Endodermal cell (in vitro differentiated cells): ENCODE results near the gene TAP1. TPM values are rescaled to one million over a fixed set of nuclear protein-coding genes. Genes with fewer than 3 reads are reported as not detected.
"Not testable (repeated sequence)": the region's sequence is repeated elsewhere in the genome, so short reads cannot be mapped to it uniquely, and the experiment has no call there.

Source experiments
- DNase-seq: peaks from one replicate; pipeline ENCODE4 v3.0.0-alpha.2; 2017
- H3K27ac ChIP-seq: 2 replicates; pipeline ENCODE4 v1.5.1; 2013; ENCODE audit warnings: mild to moderate bottlenecking, low read depth, low read length, moderate library complexity
- H3K27me3 ChIP-seq: 2 replicates; pipeline ENCODE4 v1.6.1; 2013; ENCODE audit warnings: mild to moderate bottlenecking, low read length, moderate library complexity; ENCODE audit not compliant: insufficient read depth, control insufficient read depth, poor library complexity, severe bottlenecking
- H3K36me3 ChIP-seq: 2 replicates; pipeline ENCODE4 v1.7.0; 2013; ENCODE audit warnings: mild to moderate bottlenecking, low read length, moderate library complexity; ENCODE audit not compliant: control insufficient read depth, insufficient read depth
- H3K4me1 ChIP-seq: one replicate; pipeline ENCODE4 v1.7.0; 2013; ENCODE audit warnings: low read length; ENCODE audit not compliant: control insufficient read depth, insufficient read depth
- H3K4me3 ChIP-seq: 2 replicates; pipeline ENCODE4 v1.5.1; 2013; ENCODE audit warnings: mild to moderate bottlenecking, low read length, moderate library complexity
- H3K9ac ChIP-seq: 2 replicates; pipeline ENCODE4 v1.6.1; 2013; ENCODE audit warnings: mild to moderate bottlenecking, low read length, moderate library complexity; ENCODE audit not compliant: poor library complexity, severe bottlenecking; ENCODE audit errors: extremely low read depth
- H3K9me3 ChIP-seq: 2 replicates; pipeline ENCODE4 v1.6.1; 2013; ENCODE audit warnings: mild to moderate bottlenecking, low read length, moderate library complexity; ENCODE audit not compliant: control insufficient read depth
- H3K27ac Mint-ChIP-seq: 2 replicates; pipeline ENCODE4 v1.8.0; 2020; ENCODE audit warnings: mixed read lengths
- H3K27me3 Mint-ChIP-seq: 2 replicates; pipeline ENCODE4 v1.8.0; 2021; ENCODE audit warnings: mild to moderate bottlenecking, mixed read lengths; ENCODE audit not compliant: insufficient read depth
- H3K36me3 Mint-ChIP-seq: 2 replicates; pipeline ENCODE4 v1.8.0; 2020; ENCODE audit warnings: low read depth, mixed read lengths
- H3K4me1 Mint-ChIP-seq: 2 replicates; pipeline ENCODE4 v1.8.0; 2020; ENCODE audit warnings: mixed read lengths
- H3K4me3 Mint-ChIP-seq: 2 replicates; pipeline ENCODE4 v1.8.0; 2020; ENCODE audit warnings: mild to moderate bottlenecking, moderate library complexity, mixed read lengths
- H3K9me3 Mint-ChIP-seq: 2 replicates; pipeline ENCODE4 v1.8.0; 2020; ENCODE audit warnings: mild to moderate bottlenecking, mixed read lengths
- WGBS, 2 experiments: methylation state at CpG; one replicate each; pipeline versions ENCODE4 v1.1.5 to v1.1.7; 2013; ENCODE audit warnings: missing lambda C conversion rate in 2 of 2, mixed read lengths in 1 of 2; ENCODE audit not compliant: insufficient coverage in 1 of 2, insufficient read length in 1 of 2; 5-methylcytosine and 5-hydroxymethylcytosine counted together
- total RNA-seq, 2 donors: library from RNA; stranded (reverse); fragmentation: NEBNext Ultra II Directional in 1 of 2; extraction: Animal tissue kit (Norgen Biotek cat#: 25700) in 1 of 2; gene quantifications; 2 replicates in 1 of 2; 3 replicates in 1 of 2; pipeline ENCODE4 v1.2.1, GENCODE V29; 2021
- TF ChIP-seq, protein P1 (sequence below): fragments of 200-600 bp; sonication (generic); conservative IDR thresholded peaks from 2 replicates; pipeline ENCODE4 v1.5.0; 2021; ENCODE audit warnings: antibody characterized with exemption, mild to moderate bottlenecking

The TAP1 gene
- total RNA-seq, 2 donors from 2014 or later: 2.0 to 2.6 TPM

DNA sequence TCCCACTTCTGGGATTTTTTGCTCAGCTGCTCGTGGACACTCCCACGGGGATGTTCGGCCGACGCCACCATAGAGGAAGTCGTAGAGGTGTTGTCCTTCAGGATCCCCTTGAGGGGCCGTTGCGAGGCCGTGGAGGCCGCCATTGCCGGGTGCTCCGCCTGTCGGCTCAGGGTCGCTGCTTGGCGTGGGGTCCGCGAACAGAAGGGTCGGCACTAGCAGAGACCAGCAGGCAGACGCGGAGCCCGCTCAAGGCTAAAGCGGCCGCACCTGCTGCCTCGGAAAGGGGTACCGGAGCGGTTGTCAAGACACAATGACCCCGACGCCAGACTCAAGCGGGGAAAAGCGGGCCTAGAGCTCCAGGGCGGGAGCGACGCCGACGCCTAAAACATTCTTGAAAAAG is 26.2 kb upstream of the TAP1 start:
- DNase-seq: no peak
- Histone ChIP-seq H3K9ac (no peak overlapping the region), H3K36me3 (no peaks in the 10 kb centered on the region), H3K27me3 (peaks cover 19% of the 10 kb centered on the region), H3K9me3 (no peaks in the 10 kb centered on the region), H3K4me1 (no peaks in the 10 kb centered on the region), H3K27ac (no peak overlapping the region), H3K4me3 (no peak overlapping the region)
- Mint-ChIP-seq H3K27me3 (peaks cover 26% of the 10 kb centered on the region), H3K9me3 (no peaks in the 10 kb centered on the region), H3K36me3 (no peaks in the 10 kb centered on the region), H3K4me3 (no peak overlapping the region), H3K4me1 (no peaks in the 10 kb centered on the region), H3K27ac (no peak overlapping the region)
- TF ChIP-seq, protein P1, sequence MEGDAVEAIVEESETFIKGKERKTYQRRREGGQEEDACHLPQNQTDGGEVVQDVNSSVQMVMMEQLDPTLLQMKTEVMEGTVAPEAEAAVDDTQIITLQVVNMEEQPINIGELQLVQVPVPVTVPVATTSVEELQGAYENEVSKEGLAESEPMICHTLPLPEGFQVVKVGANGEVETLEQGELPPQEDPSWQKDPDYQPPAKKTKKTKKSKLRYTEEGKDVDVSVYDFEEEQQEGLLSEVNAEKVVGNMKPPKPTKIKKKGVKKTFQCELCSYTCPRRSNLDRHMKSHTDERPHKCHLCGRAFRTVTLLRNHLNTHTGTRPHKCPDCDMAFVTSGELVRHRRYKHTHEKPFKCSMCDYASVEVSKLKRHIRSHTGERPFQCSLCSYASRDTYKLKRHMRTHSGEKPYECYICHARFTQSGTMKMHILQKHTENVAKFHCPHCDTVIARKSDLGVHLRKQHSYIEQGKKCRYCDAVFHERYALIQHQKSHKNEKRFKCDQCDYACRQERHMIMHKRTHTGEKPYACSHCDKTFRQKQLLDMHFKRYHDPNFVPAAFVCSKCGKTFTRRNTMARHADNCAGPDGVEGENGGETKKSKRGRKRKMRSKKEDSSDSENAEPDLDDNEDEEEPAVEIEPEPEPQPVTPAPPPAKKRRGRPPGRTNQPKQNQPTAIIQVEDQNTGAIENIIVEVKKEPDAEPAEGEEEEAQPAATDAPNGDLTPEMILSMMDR: no peak
- 93 to 95% methylated on average over 26 to 35 of the region's 35 CpGs for WGBS, 2 experiments

DNA sequence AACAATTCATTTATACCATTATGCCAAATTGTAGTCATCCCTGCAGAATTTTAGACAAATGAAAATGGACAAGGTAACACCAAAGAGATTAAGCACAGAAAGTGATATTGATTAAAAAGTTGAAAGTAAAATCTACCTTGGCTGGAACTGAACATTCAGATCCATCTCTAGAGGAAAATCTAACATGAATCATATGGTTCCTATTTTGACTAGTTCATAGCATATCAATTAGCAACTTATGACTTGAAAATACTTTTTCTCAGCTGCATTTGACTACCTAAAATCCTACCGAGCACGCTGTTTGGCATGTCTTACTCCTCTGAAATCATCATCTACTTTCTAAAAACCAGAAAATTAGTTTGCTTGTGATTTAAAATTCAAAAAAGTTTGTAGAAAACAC is 23.1 kb upstream of the TAP1 start:
- H3K27ac Mint-ChIP-seq: no peak overlapping the region
- whole genome bisulfite sequencing, 2 experiments: 90% methylated on average over 2 of the region's 2 CpGs; no CpG with 5 or more reads in 1 of the 2 experiments
- H3K27ac ChIP-seq: no peak overlapping the region

DNA sequence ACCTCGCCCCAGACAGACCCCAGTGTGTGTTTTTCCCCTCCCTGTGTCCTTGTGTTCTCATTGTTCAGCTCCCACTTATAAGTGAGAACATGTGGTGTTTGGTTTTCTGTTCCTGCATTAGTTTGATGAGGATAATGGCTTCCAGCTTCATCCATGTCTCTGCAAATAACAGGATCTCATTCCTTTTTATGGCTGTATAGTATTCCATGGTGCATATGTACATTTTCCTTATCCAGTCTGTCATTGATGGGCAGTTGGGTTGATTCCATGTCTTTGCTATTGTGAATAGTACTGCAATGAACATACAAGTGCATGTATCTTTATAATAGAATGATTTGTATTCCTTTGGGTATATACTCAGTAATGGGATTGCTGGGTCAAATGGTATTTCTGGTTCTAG is 20.4 kb upstream of the TAP1 start:
- H3K36me3 Mint-ChIP-seq, H3K36me3 ChIP-seq, H3K4me3 Mint-ChIP-seq, H3K9me3 Mint-ChIP-seq, H3K27ac Mint-ChIP-seq, H3K4me1 ChIP-seq, DNase-seq, H3K27ac ChIP-seq, H3K9me3 ChIP-seq, H3K4me1 Mint-ChIP-seq, H3K9ac ChIP-seq, H3K4me3 ChIP-seq: not testable (repeated sequence)
- WGBS, 2 experiments: 35% methylated on average over 1 of the region's 1 CpG; no CpG with 5 or more reads in 1 of the 2 experiments
- peaks cover 47% of the 10 kb centered on the region for H3K27me3 Mint-ChIP-seq
- H3K27me3 ChIP-seq: peaks cover 44% of the 10 kb centered on the region

More for the DNA sequence above, 23.1 kb upstream of the TAP1 start:
- H3K27me3 Mint-ChIP-seq: peaks cover 28% of the 10 kb centered on the region
- Histone ChIP-seq H3K4me1 (no peaks in the 10 kb centered on the region), H3K4me3 (no peak overlapping the region), H3K36me3 (no peaks in the 10 kb centered on the region), H3K9me3 (no peaks in the 10 kb centered on the region), H3K27me3 (peaks cover 22% of the 10 kb centered on the region), H3K9ac (no peak overlapping the region)
- H3K9me3 Mint-ChIP-seq: peaks cover 5% of the 10 kb centered on the region
- no peaks in the 10 kb centered on the region for H3K4me1 Mint-ChIP-seq
- TF ChIP-seq, protein P1: no peak
- no peaks in the 10 kb centered on the region for H3K36me3 Mint-ChIP-seq
- no peak for DNase-seq
- no peak overlapping the region for H3K4me3 Mint-ChIP-seq

DNA sequence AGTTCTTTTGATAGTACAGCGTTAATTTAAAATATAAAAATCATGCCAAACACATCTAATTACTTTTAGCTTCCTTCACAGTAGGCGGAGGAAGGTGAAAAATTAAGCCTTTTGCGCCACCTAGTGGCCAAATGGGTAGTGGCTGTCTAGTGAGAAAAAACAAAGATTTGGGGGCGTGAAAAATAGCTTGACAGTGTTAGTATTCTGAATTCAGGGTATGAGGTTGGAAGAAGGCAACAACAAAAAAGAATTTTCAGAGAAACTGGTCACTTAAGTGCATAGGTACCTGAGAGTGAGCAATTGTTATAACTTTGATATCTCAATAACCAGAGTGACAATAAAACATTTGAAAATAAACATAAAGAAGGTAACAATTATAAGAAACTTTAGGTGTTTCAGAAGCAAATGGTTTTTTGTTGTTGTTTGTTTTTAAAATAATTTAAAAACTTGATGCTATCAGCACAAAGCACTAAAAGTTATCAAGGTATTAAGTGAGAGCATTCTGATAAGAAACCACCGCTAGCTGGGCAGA is 14.8 kb upstream of the TAP1 start:
- Mint-ChIP-seq H3K36me3 (no peaks in the 10 kb centered on the region), H3K4me3 (no peak overlapping the region), H3K27me3 (peaks cover 40% of the 10 kb centered on the region), H3K27ac (no peak overlapping the region), H3K4me1 (no peaks in the 10 kb centered on the region), H3K9me3 (peaks cover 5% of the 10 kb centered on the region)
- peaks cover 49% of the 10 kb centered on the region for H3K27me3 ChIP-seq
- H3K27ac ChIP-seq: no peak overlapping the region
- H3K4me1 ChIP-seq: no peaks in the 10 kb centered on the region
- H3K9me3 ChIP-seq: no peaks in the 10 kb centered on the region
- H3K4me3 ChIP-seq: no peak overlapping the region
- H3K9ac ChIP-seq: no peak overlapping the region
- TF ChIP-seq, protein P1: peak; percentile 98
- H3K36me3 ChIP-seq: no peaks in the 10 kb centered on the region
- 7 to 18% methylated on average over 2 to 5 of the region's 5 CpGs for WGBS, 2 experiments
- peak; percentile 89 for DNase-seq
